Naive thymus-derived CD8-positive, alpha-beta T cell (primary cell): ENCODE data around the gene CRHBP. TPM values are rescaled to one million over a fixed set of nuclear protein-coding genes. Genes with fewer than 3 reads are reported as not detected.
"Not testable (repeated sequence)": the region's sequence is repeated elsewhere in the genome, so short reads cannot be mapped to it uniquely, and the experiment has no call there.

Source experiments
- ATAC-seq, 2 donors: fragments of 150-1000 bp; cut with Tn5 transposase in 1 of 2; sonication (Bioruptor Pico), chemical (Tn5 transposase) in 1 of 2; 1 replicate in 1 of 2; 2 replicates in 1 of 2; pipeline ENCODE4 v1.10.0; 2021; ENCODE audit warnings: mild to moderate bottlenecking in 2 of 2, moderate library complexity in 2 of 2
- POLR2A ChIA-PET: fragments of 350-600 bp; sonication (Branson Sonifier 250); formaldehyde crosslinking; loops from one replicate; lab custom pipeline; 2021; ENCODE audit warnings: antibody characterized with exemption; lab: Charles Lee
- DNase-seq, 10 donors: peaks; one replicate each; pipeline versions ENCODE4 v3.0.0 to v3.0.0-alpha.2; 2020 to 2022
- H3K27ac Mint-ChIP-seq, 10 donors: one replicate each; pipeline ENCODE4 v1.8.0; 2020 to 2022; ENCODE audit warnings: mild to moderate bottlenecking in 10 of 10, mixed read lengths in 10 of 10, moderate library complexity in 4 of 10, inconsistent platforms in 1 of 10
- H3K27me3 Mint-ChIP-seq, 5 donors: one replicate each; pipeline ENCODE4 v1.8.0; 2021 to 2022; ENCODE audit warnings: mixed read lengths in 5 of 5
- H3K36me3 Mint-ChIP-seq, 3 donors: one replicate each; pipeline ENCODE4 v1.8.0; 2020 to 2022; ENCODE audit warnings: mixed read lengths in 3 of 3, mild to moderate bottlenecking in 2 of 3, inconsistent platforms in 1 of 3
- H3K4me1 Mint-ChIP-seq, 4 donors: one replicate each; pipeline ENCODE4 v1.8.0; 2021 to 2022; ENCODE audit warnings: mixed read lengths in 4 of 4
- H3K4me3 Mint-ChIP-seq, 10 donors: one replicate each; pipeline ENCODE4 v1.8.0; 2020 to 2022; ENCODE audit warnings: mild to moderate bottlenecking in 10 of 10, mixed read lengths in 10 of 10, moderate library complexity in 6 of 10, inconsistent platforms in 1 of 10
- H3K9me3 Mint-ChIP-seq, 9 donors: one replicate each; pipeline ENCODE4 v1.8.0; 2020 to 2022; ENCODE audit warnings: mixed read lengths in 9 of 9, mild to moderate bottlenecking in 3 of 9, inconsistent platforms in 1 of 9, moderate library complexity in 1 of 9
- polyA plus RNA-seq, 3 donors: library from polyadenylated mRNA; unstranded; fragments of 300-500 nt; fragmentation: Illumina TruSeq; gene quantifications; one replicate each; pipeline ENCODE4 v1.2.3, GENCODE V29; 2021
- total RNA-seq, 8 experiments: library from RNA in 2 of 8; stranded (reverse) in 2 of 8; gene quantifications; one replicate each; pipeline ENCODE4 v1.2.3 and lab custom pipeline; 2021 to 2026

The CRHBP gene
- total and polyA plus RNA-seq, 5 experiments from 2014 or later, result not detected

GRCh38 chr5:76971511-76971910 lies 18.7 kb downstream of the CRHBP start:
- H3K4me1 Mint-ChIP-seq, result peaks cover 0 to 2% (median 0%) of the 10 kb centered on the region in 4 donors
- no peak overlapping the region for H3K27ac Mint-ChIP-seq
- no peak overlapping the region for H3K4me3 Mint-ChIP-seq
- POLR2A ChIA-PET, result no interaction called here
- ATAC-seq, result no peak
- H3K27me3 Mint-ChIP-seq, result peaks cover 4 to 22% (median 6%) of the 10 kb centered on the region in 5 donors
- H3K9me3 Mint-ChIP-seq, result no peaks in the 10 kb centered on the region
- DNase-seq, result no peak
- H3K36me3 Mint-ChIP-seq, result no peaks in the 10 kb centered on the region

- Mint-ChIP-seq H3K4me1 (peaks cover 0 to 2% (median 0%) of the 10 kb centered on the region in 4 donors), H3K27ac (no peak overlapping the region), H3K9me3 (no peaks in the 10 kb centered on the region), H3K36me3 (no peaks in the 10 kb centered on the region), H3K27me3 (peaks cover 4 to 22% (median 6%) of the 10 kb centered on the region in 5 donors), H3K4me3 (no peak overlapping the region)
- POLR2A ChIA-PET, result no interaction called here
- ATAC-seq (no peak), DNase-seq (no peak)
Observed at GRCh38 chr5:76972689-76973088, 19.8 kb downstream of the CRHBP start.

GRCh38 chr5:76974785-76975184 lies 21.9 kb downstream of the CRHBP start:
- no peaks in the 10 kb centered on the region for H3K9me3 Mint-ChIP-seq
- no peak for DNase-seq
- no peaks in the 10 kb centered on the region for H3K36me3 Mint-ChIP-seq
- no peak overlapping the region for H3K27ac Mint-ChIP-seq
- H3K27me3 Mint-ChIP-seq, result peaks cover 0 to 22% (median 5%) of the 10 kb centered on the region in 5 donors
- no peak for ATAC-seq
- peaks cover 0 to 2% (median 0%) of the 10 kb centered on the region in 4 donors for H3K4me1 Mint-ChIP-seq
- H3K4me3 Mint-ChIP-seq, result no peak overlapping the region
- POLR2A ChIA-PET, result no interaction called here

DNA sequence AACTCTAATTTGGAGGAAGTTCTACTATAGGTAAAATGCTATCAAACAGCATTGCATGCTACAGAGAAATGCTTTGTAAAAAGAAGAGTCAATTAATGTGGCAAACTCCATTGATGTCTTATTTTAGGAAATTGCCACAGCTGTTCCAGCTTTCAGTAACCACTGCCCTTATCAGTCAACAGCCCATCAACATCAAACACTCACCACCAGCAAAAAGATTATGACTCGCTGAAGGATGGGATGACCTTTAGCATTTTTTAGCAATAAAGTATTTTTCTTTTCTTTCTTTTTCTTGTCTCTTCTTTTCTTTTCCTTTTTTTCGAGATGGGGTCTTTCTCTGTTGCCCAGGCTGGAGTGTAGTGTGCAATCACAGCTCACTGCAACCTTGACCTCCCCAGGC lies 26.0 kb downstream of the CRHBP start:
- DNase-seq, result no peak
- no peaks in the 10 kb centered on the region for H3K36me3 Mint-ChIP-seq
- POLR2A ChIA-PET, result no interaction called here
- H3K4me1 Mint-ChIP-seq, result peaks cover 0 to 2% (median 0%) of the 10 kb centered on the region in 4 donors
- peaks cover 0 to 8% (median 0%) of the 10 kb centered on the region in 5 donors for H3K27me3 Mint-ChIP-seq
- no peaks in the 10 kb centered on the region for H3K9me3 Mint-ChIP-seq
- no peak for ATAC-seq
- no peak overlapping the region for H3K4me3 Mint-ChIP-seq
- H3K27ac Mint-ChIP-seq, result no peak overlapping the region

DNA sequence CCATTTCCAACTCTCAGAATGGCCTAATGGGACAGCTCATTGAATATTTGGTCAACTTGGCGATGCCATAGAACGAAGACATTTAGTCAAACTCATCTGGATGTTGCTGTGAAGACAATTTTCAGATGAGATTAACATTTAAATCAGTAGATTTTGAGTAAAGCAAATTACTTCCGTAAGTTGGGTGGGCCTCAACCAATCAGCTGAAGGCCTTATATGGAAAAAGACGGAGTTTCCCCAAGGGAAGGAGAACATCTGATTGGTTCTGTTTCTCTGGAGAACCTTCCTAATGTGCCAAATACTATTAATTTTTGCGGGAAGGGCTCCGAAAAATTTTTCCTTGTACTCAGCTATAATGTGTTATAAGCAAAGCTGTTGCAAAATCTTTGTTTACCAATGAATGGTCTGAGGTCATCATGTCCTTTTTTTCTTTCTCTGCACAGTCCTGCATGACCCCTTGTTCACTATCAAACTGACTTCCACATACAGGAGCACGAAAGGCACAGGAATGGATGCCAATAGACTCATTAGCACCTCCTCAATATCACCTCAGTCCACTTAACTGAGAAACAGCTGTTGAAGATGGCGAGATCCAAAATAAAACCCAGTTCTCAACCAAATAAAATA lies 27.8 kb downstream of the CRHBP start:
- H3K9me3 Mint-ChIP-seq, result no peaks in the 10 kb centered on the region
- no peaks in the 10 kb centered on the region for H3K4me1 Mint-ChIP-seq
- POLR2A ChIA-PET, result no interaction called here
- no peaks in the 10 kb centered on the region for H3K36me3 Mint-ChIP-seq
- ATAC-seq (no peak), DNase-seq (no peak)
- H3K27ac Mint-ChIP-seq, result no peak overlapping the region
- no peak overlapping the region for H3K4me3 Mint-ChIP-seq
- H3K27me3 Mint-ChIP-seq, result peaks cover 0 to 8% (median 0%) of the 10 kb centered on the region in 5 donors

- Mint-ChIP-seq H3K4me1 (no peaks in the 10 kb centered on the region), H3K27ac (no peak overlapping the region), H3K36me3 (no peaks in the 10 kb centered on the region), H3K4me3 (no peak overlapping the region), H3K9me3 (no peaks in the 10 kb centered on the region), H3K27me3 (peaks cover 0 to 8% (median 0%) of the 10 kb centered on the region in 5 donors)
- DNase-seq (no peak), ATAC-seq (no peak)
- POLR2A ChIA-PET, result no interaction called here
Observed at GRCh38 chr5:76982450-76982849, 29.6 kb downstream of the CRHBP start.

DNA sequence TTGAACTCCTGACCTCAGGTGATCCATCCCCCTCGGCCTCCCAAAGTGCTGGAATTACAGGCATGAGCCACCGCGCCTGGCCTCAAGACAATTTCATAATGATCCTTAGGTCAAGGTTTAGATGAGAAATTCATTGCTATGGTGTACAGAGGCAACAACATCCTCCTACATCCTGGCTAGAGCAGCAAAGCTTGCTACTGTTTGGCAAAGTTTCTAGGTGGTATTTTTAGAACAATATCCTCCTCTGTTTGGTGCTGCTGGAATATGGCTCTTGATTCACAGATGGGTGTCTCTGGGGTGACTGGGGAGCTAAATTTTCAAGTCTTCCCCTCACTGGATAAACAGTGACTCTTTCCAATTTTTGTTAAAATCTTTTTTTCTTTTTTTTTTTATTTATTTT lies 30.6 kb downstream of the CRHBP start:
- H3K27ac Mint-ChIP-seq, result no peak overlapping the region
- H3K4me3 Mint-ChIP-seq, result no peak overlapping the region
- H3K9me3 Mint-ChIP-seq, result no peaks in the 10 kb centered on the region
- no peak for ATAC-seq
- peaks cover 0 to 8% (median 0%) of the 10 kb centered on the region in 5 donors for H3K27me3 Mint-ChIP-seq
- H3K4me1 Mint-ChIP-seq, result no peaks in the 10 kb centered on the region
- H3K36me3 Mint-ChIP-seq, result no peaks in the 10 kb centered on the region
- POLR2A ChIA-PET, result no interaction called here
- DNase-seq, result no peak

DNA sequence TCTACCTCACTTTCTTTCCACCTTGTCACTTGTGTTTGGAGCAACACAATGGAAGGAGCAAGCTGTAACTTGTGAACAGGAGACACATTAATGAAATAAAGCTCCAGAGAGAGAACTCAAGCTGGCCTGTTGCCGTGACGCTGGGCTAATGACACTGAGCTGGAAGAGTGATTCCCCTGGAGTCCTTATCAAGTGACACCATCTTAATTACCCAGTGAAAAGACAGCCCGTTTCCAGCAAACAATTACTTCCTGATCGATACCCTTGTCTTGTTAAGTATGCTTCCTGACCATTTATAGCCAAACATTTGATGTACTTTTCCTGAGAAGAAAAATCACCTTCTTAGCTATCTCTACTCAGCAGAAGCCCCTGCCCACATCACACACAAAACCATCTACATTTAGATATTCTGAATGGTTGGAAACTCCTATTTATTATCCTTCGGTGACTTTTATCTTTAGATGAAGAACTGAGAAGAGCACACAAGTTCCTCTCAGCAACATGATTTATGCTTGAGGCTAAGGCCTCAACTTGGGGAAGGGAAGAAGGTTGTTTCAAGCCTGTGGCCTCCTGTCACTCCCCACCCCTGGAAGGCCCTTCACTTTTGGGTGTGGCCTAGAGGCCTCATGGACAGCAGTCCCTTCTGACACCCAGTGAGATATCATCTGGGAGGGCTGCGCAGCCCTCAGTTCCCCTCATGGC lies 34.1 kb downstream of the CRHBP start:
- Mint-ChIP-seq H3K36me3 (no peaks in the 10 kb centered on the region), H3K4me3 (no peak overlapping the region), H3K4me1 (no peaks in the 10 kb centered on the region), H3K9me3 (no peaks in the 10 kb centered on the region), H3K27ac (no peak overlapping the region), H3K27me3 (no peaks in the 10 kb centered on the region)
- POLR2A ChIA-PET, result no interaction called here
- no peak for DNase-seq
- ATAC-seq, result no peak

DNA sequence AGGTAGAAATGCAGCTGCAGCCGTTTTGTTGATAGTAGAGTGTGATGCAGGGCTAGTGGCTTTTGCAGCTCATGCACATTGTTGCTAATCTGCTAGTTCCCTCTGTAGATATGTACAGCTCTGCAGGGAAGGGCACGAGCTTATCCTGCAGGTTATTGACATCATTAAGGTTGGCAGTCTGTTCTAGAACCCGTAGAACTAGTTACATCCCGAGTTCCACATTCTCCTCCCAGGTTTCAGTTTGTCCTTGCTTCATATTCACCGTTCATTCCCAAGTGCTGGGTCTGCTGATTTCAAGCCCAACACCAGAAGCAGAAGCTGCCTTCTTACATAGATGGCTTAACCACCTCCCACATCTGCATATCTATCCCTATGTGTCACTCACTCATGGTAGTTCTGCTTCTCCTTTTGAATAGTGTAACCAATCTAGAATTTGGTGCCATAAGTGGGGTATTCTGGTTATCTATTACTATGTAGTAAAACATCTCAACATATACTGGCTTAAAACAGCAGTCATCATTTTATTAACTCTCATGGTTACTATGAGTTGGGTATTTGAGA lies 38.1 kb downstream of the CRHBP start:
- POLR2A ChIA-PET, result no interaction called here
- Mint-ChIP-seq H3K4me1 (no peaks in the 10 kb centered on the region), H3K27ac (no peak overlapping the region)

DNA sequence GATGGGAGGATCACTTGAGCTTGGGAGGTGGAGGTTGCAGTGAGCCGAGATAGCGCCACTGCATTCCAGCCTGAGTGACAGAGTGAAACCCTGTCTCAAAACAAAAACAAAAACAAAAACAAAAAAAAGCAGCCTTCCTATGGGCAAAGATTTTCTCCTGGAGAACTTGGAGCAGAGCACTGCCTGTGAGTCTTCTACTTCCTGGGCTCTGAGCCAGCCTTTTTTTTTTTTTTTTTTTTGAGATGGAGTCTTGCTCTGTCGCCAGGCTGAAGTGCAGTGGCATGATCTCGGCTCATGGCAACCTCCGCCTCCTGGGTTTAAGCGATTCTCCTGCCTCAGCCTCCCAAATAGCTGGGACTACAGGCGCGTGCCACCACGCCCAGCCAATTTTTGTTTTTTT lies 40.6 kb downstream of the CRHBP start:
- not testable (repeated sequence) for H3K9me3 Mint-ChIP-seq, H3K4me3 Mint-ChIP-seq

More for the DNA sequence above, 38.1 kb downstream of the CRHBP start:
- H3K9me3 Mint-ChIP-seq, result no peaks in the 10 kb centered on the region
- no peak overlapping the region for H3K4me3 Mint-ChIP-seq
- ATAC-seq (no peak), DNase-seq (no peak)
- peaks cover 4 to 12% (median 7%) of the 10 kb centered on the region in 5 donors for H3K27me3 Mint-ChIP-seq
- no peaks in the 10 kb centered on the region for H3K36me3 Mint-ChIP-seq

GRCh38 chr5:76994337-76994736 lies 41.5 kb downstream of the CRHBP start:
- Mint-ChIP-seq H3K36me3 (peaks cover 0 to 3% (median 0%) of the 10 kb centered on the region in 3 donors), H3K9me3 (no peaks in the 10 kb centered on the region), H3K27ac (no peak overlapping the region), H3K27me3 (peaks cover 10 to 15% (median 12%) of the 10 kb centered on the region in 5 donors), H3K4me1 (no peaks in the 10 kb centered on the region), H3K4me3 (no peak overlapping the region)
- ATAC-seq (no peak), DNase-seq (no peak)
- POLR2A ChIA-PET, result no interaction called here

More for the DNA sequence above, 40.6 kb downstream of the CRHBP start:
- POLR2A ChIA-PET, DNase-seq, H3K27ac Mint-ChIP-seq, ATAC-seq, H3K4me1 Mint-ChIP-seq, H3K36me3 Mint-ChIP-seq: not testable (repeated sequence)
- H3K27me3 Mint-ChIP-seq, result peaks cover 10 to 13% (median 12%) of the 10 kb centered on the region in 5 donors

DNA sequence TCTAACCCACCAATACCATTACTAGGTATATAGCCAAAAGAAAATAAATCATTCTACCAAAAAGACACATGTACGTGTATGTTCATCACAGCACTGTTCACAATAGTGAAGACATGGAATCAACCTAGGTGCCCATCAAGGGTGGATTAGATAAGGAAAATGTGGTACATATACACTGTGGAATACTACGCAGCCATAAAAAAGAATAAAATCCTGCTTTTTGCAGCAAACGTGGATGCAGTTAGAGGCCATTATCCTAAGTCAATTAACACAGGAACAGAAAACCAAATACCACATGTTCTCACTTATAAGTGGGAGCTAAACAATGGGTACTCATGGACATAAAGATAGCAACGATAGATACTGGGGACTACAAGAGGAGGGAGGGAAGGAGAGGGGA lies 45.4 kb downstream of the CRHBP start:
- Mint-ChIP-seq H3K27me3 (peaks cover 9 to 27% (median 16%) of the 10 kb centered on the region in 5 donors), H3K27ac (peak overlapping the region in 1 of 10 donors; percentile 51)
- ATAC-seq, H3K36me3 Mint-ChIP-seq, H3K4me1 Mint-ChIP-seq, H3K9me3 Mint-ChIP-seq, H3K4me3 Mint-ChIP-seq, DNase-seq, POLR2A ChIA-PET: not testable (repeated sequence)

- POLR2A ChIA-PET, result interaction anchor here (0.6 kb wide), 1 partner anchor 125 kb away, joined by 4 read pairs; no protein-coding TSS in a partner anchor
- H3K27ac Mint-ChIP-seq, result no peak overlapping the region
- ATAC-seq, result no peak
Observed at GRCh38 chr5:76999451-76999850, 46.6 kb downstream of the CRHBP start.

More at GRCh38 chr5:76999451-76999850, 46.6 kb downstream of the CRHBP start:
- no peaks in the 10 kb centered on the region for H3K4me1 Mint-ChIP-seq
- DNase-seq, result no peak
- peaks cover 0 to 3% (median 0%) of the 10 kb centered on the region in 3 donors for H3K36me3 Mint-ChIP-seq
- H3K9me3 Mint-ChIP-seq, result no peaks in the 10 kb centered on the region
- H3K4me3 Mint-ChIP-seq, result no peak overlapping the region
- H3K27me3 Mint-ChIP-seq, result peaks cover 8 to 23% (median 16%) of the 10 kb centered on the region in 5 donors
